GM21786 (cell line): Measurements from ENCODE around the gene KCTD16.

Experiments
- ATAC-seq: cut with Tn5 transposase; IDR thresholded peaks from one replicate; pipeline ENCODE4 v1.9.1; 2021; ENCODE audit not compliant: unreplicated experiment

The KCTD16 gene

DNA sequence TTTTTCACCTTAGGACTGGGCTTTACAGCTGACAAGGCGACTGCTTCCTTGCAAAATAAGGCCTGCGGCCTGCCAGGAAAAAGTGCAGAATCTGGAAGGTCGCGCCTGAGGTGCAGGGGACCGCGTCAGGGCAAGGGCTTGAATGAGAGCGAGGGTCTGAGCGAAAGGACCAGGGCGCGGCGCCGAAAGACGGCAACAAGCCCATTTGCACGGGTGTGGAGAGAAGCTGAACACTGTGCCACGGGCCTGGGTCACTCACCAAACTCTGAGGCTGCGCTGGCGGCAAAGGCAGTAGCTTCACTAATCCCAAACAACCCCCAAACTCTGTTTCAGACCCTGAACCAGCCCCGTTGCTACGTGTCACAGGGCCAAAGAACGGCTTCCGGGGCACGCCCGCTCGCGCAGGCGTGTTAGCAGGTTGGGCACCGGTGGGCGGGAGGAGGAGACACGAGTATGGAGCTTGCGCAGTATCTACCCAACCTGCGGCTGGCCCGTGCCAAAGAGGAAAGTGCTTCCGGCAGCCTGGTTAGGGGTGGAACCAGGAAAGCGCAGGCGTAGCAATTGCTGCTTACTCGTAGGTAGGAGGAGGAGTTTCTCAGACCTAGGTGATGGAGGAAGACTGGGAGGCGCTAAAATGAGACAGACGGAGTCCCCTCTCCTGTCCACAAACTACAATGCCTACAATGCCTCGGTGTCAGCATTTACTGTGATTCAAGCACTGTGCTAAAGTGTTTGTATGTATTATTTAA lies at the start of gene KCTD16, which contains the start of gene YIPF5:
Gene KCTD16, plus strand, starts transcription at position 598 of the 749 bp plus-strand sequence.
Gene YIPF5, minus strand, starts transcription at position 384 of the 749 bp plus-strand sequence. CDS start 704 bp downstream, outside the sequence.
- ATAC-seq: peak; percentile 99

DNA sequence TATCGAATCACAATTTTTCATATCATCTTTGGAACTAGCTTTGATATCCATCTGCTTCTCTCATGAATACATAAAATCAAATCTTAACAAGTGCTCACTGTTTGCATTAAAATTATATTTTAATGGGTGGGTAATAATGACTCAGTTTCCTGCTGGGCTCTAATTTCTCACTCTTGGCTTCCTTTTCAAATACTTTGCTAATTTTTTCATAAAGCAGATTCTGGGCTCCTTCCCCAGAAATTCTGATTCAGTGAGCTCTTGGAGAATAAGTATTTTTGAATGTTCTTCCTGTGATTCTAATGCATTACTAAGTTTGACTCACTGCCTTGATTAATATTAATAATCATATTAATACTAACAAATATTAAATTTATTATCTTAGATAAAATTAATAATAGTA lies 49.1 kb upstream of the KCTD16 start:
- ATAC-seq: no peak

DNA sequence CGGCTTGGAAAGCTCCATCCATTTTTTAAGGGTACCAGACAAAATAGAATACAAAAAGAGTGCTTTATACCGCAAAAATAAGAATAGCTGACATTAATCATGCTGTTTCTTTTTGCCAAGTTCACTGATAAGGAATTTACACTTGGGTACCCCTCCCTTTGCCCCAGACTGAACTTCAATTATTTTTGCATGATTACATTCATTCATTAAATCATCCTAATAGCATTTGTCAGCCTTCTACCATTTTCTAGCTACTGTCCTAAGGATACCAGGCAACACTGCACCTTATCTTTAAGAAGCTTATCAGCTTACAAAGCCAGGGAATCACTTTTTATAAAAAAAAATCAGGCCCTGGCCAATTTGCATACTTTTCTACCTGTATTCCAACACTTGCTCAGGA lies 48.6 kb upstream of the KCTD16 start:
- ATAC-seq: no peak

DNA sequence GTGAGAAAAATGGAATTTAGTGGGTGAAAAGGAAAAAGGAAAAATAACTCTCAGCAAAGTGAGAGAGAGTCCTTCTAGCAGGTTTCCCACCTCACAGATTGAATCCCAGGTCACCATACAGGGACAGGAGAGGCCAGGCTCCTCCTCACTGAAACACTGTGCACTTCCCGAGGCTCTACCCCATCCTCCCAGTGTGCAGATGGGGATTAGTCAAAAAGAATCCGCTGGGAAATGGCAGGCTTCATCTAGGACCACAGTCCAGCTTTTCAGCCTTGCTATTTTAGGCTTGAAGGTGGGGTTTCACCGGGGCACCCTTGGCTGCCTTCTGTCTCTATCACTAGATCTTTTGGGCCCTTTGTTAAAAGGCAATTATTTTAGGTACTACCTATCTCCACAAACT lies 48.0 kb upstream of the KCTD16 start:
- no peak for ATAC-seq

DNA sequence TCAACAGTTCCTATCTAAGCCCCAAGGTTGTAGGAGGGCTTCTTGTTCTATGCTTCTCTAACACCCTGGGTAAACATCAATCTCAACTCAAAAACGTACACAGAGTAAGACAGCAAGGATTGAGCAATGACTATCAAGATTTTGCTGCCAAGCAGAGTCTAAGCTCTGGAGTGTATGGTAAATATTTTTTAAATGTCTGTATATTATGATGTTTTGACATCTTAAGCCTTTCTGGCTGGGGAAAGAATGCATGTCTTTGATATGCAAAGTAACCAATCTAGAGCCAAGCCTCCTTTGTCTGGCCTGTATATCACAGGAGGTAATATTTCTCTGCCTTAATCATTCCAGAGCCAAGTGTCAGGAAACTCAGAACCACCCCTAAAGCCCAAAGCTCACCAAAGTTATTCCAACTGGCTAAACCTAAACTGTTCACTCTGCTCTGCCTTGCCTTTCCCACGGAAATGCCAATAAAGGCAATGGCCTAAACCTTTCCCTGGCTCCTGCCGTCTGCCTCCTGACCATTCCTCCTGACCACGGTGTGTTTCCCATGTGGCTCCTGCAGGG lies 45.4 kb upstream of the KCTD16 start:
- ATAC-seq: no peak

DNA sequence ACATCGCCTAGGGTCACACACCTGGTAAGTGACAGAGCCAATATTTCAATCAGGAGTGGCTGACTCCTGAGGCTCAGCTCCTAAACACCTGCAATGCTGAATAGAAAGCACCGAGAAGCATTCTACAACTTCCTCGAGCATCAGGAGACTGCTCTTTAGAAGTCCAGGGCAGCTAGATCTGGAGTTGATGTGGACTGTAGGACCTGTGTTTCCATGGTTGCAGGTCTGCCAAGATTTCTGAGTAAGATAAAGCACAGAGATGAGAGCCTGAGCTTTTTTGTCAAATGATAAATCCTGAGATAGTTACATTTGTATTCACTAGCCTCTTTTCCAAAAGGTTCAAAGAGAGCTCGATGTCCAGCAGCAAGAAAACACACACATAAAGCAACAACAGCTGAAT lies 44.0 kb upstream of the KCTD16 start:
- ATAC-seq: no peak

DNA sequence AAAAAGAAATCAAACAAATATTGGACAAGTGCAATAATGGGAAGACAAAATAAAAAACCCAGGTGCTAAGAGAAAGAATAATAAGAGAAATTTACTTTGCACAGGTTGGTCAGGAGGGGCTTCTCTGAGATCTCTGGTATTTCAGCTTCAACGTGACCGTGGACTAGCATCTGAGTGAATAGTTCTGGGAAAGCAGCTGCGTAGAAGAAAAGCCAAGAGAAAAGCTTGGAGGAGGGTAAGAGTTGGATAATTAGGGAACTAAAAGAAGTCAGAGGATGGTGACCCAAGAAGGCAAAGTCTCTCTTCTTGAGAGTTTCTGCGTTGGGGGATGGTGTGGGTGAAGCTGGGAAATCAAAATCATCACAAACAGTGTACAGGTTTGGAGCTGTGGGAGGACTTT lies 41.8 kb upstream of the KCTD16 start:
- ATAC-seq: no peak

DNA sequence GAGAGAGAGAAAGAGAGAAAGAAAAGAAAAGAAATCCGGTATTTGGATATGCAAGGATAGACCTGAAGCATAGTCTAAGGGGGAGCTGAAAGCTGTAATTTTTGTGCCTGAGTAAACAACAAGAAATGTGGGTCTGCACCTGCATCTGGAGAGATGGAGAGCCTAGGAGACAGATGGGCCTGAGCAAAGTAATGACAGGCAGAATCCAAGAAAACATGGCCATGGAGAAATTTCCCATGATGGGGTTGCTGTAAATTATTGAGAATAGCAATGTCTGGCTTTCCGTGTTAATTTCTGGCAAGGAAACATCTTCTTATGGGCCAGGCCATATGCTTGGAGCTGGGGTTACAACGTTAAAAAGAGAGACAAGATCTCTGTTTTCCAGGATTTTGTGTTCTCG lies 40.4 kb upstream of the KCTD16 start:
- ATAC-seq: no peak

DNA sequence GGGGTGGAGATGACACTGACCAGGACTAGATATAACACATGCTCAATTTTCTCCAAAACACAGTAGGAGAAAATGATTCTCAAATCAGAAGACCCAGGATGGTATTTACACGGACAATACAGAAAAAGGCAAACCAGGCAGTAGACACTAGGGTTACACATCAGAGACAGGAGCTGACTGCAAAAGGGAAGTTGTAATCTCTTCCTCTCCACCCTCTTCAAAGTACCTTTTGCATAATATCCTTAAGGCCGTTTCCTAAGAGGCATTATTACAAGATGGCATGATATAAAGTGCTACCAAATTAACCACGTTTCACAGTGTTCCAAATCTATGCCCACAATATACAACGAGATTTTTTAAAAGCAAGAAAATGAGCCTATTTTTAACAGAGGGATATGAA lies 39.4 kb upstream of the KCTD16 start:
- no peak for ATAC-seq

DNA sequence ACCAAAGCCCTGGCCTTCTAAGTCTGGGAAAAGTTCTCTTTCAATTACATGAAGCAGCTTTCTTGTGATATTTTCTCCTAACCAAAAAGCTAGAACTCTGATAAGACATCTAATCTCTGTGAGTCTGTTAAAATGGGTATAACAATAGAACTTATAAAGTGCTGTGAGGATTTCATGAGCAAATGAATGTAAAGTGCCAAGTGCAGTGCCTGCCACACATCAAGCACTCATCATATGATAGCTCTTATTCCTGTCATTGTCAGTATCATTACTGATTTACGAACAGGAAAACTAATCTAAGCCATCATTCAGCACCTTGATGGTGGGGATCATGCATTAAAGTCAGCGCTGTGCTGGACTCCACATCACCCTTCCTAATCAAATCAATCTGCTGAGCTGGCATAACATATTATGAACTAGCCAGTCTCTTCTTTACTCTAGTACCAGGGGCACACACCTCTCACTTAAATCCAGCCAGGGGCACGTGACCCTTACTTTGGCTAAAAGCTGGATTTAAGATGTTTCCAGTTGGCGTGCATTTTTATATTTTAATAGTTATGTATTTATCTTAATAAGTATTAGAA lies 37.5 kb upstream of the KCTD16 start:
- no peak for ATAC-seq

DNA sequence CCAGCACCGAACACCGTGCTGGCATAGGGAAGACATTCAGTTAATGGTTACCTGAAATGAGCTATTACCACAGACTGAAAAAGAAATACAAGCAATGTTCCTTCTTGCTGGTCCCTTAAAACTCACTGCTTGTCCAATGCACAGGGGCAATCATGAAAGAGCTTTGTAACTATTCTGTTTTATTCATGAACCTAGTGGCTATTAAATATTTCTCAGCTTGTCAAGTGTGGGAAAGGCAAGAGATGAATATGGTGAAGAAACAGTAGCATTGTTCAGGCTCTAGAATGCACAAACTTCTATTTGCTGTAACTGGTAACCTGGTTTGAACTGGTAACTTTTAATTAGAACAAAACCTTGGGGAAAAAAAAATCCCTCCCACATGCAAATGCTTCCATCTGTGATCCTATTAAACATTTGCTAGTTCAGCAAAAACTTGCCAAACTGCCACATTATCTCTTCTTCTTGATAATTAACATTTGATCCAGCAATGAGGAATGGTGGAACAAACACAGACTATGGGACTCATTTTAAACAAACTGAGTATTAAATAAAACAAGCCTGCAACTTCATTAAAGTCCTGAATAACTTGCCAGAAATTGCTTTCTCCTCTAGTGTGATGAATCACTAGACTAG lies 36.4 kb upstream of the KCTD16 start:
- no peak for ATAC-seq

DNA sequence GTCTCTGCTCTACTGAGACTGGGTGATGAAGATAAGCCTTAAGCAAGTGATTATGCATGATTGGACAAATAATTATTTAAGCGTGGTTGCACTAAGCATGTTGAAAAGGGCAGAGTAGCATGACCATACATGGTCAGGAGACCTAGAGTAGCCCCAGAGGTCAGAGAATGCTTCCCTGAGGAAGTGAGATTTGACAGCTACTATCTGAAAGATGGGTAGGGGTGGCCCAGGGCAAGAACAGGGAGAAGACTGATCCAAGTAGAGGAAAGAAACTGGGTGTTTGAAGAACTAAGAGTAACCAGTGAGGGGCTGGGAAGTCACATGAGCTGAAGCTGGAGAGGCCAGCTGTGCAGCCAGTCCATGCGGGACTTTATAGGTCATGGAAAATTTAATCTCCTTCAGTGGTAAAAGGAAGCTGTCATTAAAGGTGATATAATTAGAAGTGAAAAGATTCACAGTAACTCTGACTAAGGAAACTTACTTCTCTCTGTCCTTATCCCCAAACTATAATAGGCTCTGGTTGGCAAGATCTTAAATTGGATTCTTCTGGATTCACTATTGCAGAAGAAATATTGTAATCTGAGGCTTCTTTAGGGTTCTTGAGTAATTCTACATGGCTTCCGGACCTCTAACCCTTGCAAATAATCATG lies 35.4 kb upstream of the KCTD16 start:
- ATAC-seq: no peak

DNA sequence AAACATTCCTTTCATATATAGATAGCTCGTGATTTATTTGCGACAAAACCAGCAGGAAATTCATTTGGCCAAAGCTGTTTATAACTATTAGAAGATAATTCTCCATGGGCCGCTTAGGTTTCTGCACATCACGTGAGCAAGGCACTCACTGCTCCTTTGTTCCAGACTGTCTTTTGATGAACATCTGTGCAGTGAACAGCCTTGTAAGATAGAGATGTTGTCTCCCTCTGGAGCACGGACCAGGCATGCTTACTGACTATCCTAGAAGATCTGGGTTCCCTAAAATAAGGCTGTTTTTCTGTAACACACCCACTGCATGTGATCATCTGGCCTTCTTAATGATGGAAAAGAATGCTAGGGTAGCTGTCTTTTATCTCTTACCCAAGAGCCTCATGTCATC lies 31.1 kb upstream of the KCTD16 start:
- ATAC-seq: no peak

DNA sequence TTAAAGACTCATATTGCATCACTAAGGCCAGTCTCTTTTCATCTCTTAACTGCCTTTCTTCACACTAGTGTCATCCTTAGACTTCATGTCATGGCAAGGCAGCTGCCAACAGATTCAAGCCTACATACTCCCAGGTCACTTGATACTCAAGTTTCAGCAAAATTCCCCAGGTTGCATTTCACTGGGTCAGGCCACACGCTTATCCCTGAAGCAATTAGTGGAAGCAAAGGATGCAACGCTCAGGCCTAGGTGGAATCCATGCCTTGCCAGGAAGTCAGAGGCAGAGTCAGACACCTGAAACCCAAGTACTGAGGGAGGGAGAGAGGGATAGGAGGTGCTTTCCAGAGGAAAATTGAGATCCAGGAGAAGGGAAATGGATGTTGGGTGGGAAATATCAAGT lies 29.1 kb upstream of the KCTD16 start:
- ATAC-seq: no peak

DNA sequence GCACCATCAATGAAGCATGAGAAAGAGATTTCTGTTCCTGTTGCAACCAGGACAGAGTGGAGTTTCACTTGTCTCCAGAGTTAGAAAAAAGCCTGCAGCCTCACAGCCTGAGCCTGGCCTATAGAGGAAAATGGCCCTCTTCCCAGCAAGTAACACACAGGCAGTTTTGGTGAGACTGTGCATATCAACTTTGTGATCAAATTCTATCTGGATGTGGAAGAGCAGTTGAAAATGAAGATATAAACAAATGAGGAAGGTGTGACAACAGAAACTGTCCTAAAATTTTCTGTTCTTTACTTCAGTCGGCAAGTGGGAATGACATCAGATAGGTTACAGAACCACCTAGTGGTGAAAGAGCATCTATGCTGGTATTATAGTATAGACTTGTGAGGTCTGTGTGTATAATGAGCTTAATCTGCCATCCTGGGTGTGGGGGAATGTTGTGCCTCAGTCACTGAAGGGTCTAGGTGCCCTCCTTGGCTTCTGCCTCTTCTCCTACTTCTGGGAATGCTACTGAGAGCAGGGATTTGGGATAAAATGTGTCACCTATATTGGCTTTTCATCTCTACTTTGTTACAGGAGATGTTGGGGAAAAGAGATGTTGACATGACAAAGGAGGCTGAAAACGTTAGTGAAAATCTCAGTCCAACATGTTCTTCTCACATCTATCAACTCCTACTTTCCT lies 28.4 kb upstream of the KCTD16 start:
- ATAC-seq: peak; percentile 96

DNA sequence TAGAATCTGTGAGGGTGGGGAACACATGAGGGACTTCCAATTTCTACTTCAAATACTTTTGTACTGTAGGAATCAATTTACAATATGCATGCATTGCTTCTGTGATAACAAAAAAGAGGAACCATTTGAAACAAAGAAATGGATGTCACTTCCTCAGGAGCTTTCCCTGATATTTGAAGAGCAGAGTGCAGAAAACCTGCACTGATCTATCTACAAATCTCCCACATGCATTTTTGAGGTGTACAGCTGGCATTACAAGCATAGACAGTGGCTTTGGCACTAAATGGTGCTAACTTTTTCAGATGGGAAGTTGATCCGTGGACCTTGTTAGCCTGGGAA lies 27.9 kb upstream of the KCTD16 start:
- no peak for ATAC-seq

DNA sequence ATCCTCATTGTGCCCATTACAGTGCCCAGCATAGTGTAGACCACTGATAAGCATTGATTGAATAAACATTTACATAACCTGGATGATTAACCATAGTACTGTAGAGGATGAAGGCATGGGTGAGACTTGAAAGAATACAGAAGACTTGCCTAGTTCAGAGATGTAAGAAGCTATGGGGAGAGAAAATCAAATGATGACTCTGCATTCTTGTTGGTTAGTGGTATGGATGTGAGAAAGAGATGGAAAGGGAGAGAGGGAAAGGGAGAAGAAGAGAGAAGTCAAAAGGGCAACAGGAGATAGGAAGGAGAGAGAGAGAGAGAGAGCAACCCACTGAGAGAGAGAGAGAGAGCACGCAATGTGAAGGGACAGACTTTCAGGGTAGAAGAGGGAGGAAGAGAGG lies 27.0 kb upstream of the KCTD16 start:
- no peak for ATAC-seq

DNA sequence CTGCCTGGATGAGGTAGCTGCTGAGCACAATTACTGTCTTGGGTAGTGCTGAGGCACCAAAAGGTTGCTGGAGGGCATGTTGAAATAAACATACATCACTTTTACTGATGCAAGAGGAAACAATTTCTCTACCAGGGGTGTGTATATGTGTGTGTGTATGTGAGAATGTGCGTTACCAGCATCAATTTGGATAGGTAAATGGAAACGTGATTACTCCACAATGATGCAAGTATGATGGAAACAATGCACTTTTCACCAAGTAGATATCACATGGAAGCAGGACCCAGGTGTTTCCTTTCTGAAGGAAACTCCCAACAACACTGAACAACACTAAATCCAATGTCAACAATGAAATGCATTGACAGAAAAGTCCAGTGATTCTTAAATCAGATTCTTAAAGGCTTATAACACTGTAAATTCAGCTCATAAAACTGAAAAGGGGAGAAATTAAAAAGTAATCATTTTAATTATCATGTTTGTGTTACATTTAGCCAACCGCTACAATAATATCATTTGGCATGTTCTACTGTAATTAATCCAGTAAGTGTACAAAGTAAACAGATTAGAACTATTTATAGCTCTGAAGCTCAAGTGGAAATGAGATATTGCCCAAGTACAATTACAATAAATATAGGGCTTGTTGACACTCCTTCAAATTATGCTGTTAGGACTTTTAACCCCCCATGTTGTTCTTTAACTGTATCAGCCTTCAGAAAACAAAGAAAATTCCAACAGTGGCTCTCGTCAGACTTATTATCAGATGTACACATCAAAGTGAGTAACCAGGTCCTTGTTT lies 25.5 kb upstream of the KCTD16 start:
- ATAC-seq: no peak

DNA sequence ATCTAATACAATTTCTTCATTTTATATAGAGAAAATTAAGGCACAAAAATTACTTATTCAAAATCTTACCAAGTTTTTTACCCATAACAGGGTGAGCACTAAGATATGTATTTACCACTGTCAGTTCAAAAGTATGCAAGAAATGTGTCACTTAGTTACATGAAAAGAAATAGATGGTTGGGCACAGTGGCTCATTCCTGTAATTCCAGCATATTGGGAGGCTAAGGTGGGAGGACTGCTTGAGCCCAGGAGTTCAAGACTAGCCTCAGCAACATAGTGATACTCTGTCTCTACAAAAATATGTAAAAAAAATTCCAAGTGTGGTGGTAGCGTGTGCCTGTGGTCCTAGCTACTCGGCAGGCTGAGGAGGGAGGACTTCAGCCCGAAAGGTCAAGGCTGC lies 19.6 kb upstream of the KCTD16 start:
- ATAC-seq: no peak

DNA sequence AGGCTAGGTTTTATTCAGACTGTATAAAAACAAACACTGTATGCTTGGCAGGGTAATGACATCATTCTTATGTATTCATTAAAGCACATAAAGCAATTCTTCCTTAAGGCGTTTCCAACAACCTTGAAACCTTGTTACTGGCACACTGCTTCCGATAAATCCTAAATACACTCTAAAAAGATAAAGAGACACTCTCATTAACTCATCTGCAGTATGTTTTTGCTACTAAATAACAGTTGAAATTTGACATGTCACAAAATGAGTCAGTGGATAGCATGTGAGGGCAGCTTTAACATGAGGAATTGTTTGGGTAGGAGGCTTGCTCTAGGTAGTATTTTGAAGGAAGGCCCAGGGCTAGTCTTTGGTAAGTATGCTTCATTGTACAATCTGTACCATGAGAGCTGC lies 13.9 kb upstream of the KCTD16 start:
- no peak for ATAC-seq
